HL-60 (cell line): Measurements from ENCODE around the gene ARHGEF9.

Experiments
- DNase-seq, 2 experiments: peaks; one replicate each; pipeline ENCODE4 v3.0.0-alpha.2; 2010 to 2020; ENCODE audit warnings: low read depth in 1 of 2, low spot score in 1 of 2
- H3K27ac ChIP-seq: fragments of 250-450 bp; sonication (Bioruptor Pico); replicated peaks from 2 replicates; pipeline ENCODE4 v1.5.1; 2020; ENCODE audit warnings: mild to moderate bottlenecking, moderate library complexity
- H3K27me3 ChIP-seq: fragments of 250-450 bp; sonication (Bioruptor Pico); 2 replicates; pipeline ENCODE4 v1.5.1; 2021; ENCODE audit warnings: mild to moderate bottlenecking, moderate library complexity; ENCODE audit not compliant: insufficient read depth, poor library complexity, severe bottlenecking
- H3K4me3 ChIP-seq: replicated peaks from 2 replicates; pipeline ENCODE4 v1.5.1; 2011; ENCODE audit warnings: mild to moderate bottlenecking, control low read depth, low read length; ENCODE audit not compliant: insufficient read depth
- GABPA ChIP-seq: IDR thresholded peaks from 2 replicates; pipeline ENCODE4 v1.6.1; 2012; ENCODE audit warnings: low read depth
- POLR2AphosphoS5 ChIP-seq: IDR thresholded peaks from 2 replicates; pipeline ENCODE4 v1.6.1; 2012; ENCODE audit warnings: low read depth
- REST ChIP-seq: IDR thresholded peaks from 2 replicates; pipeline ENCODE4 v1.6.1; 2012; ENCODE audit warnings: low read depth; ENCODE audit not compliant: insufficient replicate concordance
- SPI1 ChIP-seq: IDR thresholded peaks from 2 replicates; pipeline ENCODE4 v1.6.1; 2012; ENCODE audit warnings: low read depth, mild to moderate bottlenecking, borderline replicate concordance
- TF ChIP-seq, protein P1 (sequence below): IDR thresholded peaks from one replicate; pipeline ENCODE4 v1.5.1; 2011; ENCODE audit warnings: low read length, control low read depth, inconsistent platforms; ENCODE audit not compliant: insufficient read depth

Gene ARHGEF9

DNA sequence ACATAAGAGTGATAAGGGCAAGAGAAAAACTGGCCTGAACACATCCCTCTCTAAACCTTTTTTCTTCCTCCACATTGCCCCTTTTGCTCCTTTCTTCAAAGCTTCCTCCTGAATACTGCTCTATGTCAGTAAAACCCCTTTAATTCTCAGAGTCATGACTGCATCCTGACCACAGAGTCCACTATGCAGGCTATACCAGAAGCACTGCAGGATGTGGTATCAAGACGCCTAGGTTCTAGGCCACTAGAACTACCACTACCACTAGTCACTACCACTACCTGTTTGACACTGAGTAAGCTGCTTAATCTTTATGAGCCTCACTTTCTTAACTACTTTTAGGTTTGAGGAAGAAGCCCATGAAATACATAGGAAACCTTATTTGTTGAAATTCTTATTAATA, 38.7 kb downstream of the ARHGEF9 start:
- Histone ChIP-seq H3K27me3 (no peaks in the 10 kb centered on the region), H3K27ac (no peak overlapping the region), H3K4me3 (no peak overlapping the region)
- DNase-seq: no peak
- TF ChIP-seq REST: no peak
- TF ChIP-seq GABPA: no peak
- TF ChIP-seq POLR2AphosphoS5: no peak
- no peak for TF ChIP-seq SPI1
- TF ChIP-seq, protein P1, sequence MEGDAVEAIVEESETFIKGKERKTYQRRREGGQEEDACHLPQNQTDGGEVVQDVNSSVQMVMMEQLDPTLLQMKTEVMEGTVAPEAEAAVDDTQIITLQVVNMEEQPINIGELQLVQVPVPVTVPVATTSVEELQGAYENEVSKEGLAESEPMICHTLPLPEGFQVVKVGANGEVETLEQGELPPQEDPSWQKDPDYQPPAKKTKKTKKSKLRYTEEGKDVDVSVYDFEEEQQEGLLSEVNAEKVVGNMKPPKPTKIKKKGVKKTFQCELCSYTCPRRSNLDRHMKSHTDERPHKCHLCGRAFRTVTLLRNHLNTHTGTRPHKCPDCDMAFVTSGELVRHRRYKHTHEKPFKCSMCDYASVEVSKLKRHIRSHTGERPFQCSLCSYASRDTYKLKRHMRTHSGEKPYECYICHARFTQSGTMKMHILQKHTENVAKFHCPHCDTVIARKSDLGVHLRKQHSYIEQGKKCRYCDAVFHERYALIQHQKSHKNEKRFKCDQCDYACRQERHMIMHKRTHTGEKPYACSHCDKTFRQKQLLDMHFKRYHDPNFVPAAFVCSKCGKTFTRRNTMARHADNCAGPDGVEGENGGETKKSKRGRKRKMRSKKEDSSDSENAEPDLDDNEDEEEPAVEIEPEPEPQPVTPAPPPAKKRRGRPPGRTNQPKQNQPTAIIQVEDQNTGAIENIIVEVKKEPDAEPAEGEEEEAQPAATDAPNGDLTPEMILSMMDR: no peak

GRCh38 chrX:63744850-63745394, 40.1 kb downstream of the ARHGEF9 start:
- TF ChIP-seq, protein P1: no peak
- TF ChIP-seq GABPA: no peak
- TF ChIP-seq POLR2AphosphoS5: no peak
- no peak for TF ChIP-seq SPI1
- TF ChIP-seq REST: no peak
- H3K27ac ChIP-seq: no peak overlapping the region
- no peak overlapping the region for H3K4me3 ChIP-seq
- DNase-seq: no peak
- H3K27me3 ChIP-seq: no peaks in the 10 kb centered on the region

- TF ChIP-seq, protein P1: no peak
- TF ChIP-seq SPI1: no peak
- TF ChIP-seq GABPA: no peak
- TF ChIP-seq REST: no peak
- TF ChIP-seq POLR2AphosphoS5: no peak
- no peak for DNase-seq
- H3K27ac ChIP-seq: no peak overlapping the region
- no peaks in the 10 kb centered on the region for H3K27me3 ChIP-seq
- no peak overlapping the region for H3K4me3 ChIP-seq
Measured at GRCh38 chrX:63743596-63743995, 41.4 kb downstream of the ARHGEF9 start.
